ENCODE measurements around the gene CTPS2.

CTPS2 gene

DNA sequence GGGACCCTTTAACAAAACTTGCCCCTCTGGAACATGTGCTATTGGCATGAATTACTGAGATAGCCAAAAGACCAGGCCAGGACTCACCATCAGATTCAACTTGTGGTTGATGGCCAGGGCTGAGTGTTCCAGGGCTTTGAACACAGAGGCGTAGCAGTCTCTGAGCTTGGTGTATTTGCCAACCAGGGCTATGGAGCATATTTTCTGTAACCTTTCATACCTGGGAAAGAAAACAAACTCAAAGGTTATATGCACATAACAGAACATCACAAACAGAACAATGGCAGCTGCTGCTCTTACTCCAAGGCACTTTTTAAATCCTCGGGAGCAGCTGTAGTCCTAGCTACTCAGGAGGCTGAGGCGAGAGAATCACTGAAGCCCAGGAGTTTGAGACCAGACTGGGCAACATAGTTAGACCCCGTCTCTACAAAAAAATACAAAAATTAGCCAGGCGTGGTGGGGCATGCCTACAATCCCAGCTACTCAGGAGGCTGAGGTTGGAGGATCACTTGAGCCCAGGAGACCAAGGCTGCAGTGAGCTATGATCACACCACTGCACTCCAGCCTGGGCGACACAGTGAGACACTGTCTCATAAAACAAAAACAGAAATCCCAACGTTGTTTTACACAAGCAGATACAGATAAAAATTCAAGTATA is 29.3 kb downstream of the CTPS2 start:
- TF ChIP-seq SIN3A (IDR thresholded peaks at IDR 0.05; ENCODE audit: borderline replicate concordance, insufficient read depth, low read length): no peak
- no peak for TF ChIP-seq POLR2AphosphoS5 (IDR thresholded peaks at IDR 0.05; ENCODE audit: low read depth, low read length)
- TF ChIP-seq FOXP2 (optimal IDR thresholded peaks at IDR 0.05; ENCODE audit: borderline replicate concordance, extremely low read depth, extremely low read length, insufficient read depth): no peak

DNA sequence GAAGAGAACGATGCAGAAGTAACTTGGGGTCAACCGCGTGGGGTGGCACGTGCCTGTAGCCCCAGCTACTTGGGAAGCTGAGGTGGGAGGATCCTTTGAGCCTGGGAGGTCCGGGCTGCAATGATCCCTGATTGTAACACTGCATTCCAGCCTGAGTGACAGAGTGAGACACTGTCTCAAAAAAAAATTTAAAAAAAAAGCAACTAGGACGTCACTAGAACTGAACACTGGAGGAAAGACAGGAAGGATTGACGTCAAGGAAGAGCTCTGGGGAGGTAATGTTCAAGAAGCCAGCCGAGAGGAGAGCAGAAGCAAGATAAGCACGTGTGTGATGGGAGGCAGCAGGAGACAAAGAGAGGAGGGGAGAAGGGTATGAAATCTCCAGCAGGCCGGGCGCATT is 33.8 kb downstream of the CTPS2 start:
- no peak for TF ChIP-seq TAF1 (IDR thresholded peaks at IDR 0.05; ENCODE audit: borderline replicate concordance, insufficient read depth, low read length)
- TF ChIP-seq POLR2AphosphoS5 (IDR thresholded peaks at IDR 0.05; ENCODE audit: low read depth, low read length): no peak
- TF ChIP-seq, protein P1, sequence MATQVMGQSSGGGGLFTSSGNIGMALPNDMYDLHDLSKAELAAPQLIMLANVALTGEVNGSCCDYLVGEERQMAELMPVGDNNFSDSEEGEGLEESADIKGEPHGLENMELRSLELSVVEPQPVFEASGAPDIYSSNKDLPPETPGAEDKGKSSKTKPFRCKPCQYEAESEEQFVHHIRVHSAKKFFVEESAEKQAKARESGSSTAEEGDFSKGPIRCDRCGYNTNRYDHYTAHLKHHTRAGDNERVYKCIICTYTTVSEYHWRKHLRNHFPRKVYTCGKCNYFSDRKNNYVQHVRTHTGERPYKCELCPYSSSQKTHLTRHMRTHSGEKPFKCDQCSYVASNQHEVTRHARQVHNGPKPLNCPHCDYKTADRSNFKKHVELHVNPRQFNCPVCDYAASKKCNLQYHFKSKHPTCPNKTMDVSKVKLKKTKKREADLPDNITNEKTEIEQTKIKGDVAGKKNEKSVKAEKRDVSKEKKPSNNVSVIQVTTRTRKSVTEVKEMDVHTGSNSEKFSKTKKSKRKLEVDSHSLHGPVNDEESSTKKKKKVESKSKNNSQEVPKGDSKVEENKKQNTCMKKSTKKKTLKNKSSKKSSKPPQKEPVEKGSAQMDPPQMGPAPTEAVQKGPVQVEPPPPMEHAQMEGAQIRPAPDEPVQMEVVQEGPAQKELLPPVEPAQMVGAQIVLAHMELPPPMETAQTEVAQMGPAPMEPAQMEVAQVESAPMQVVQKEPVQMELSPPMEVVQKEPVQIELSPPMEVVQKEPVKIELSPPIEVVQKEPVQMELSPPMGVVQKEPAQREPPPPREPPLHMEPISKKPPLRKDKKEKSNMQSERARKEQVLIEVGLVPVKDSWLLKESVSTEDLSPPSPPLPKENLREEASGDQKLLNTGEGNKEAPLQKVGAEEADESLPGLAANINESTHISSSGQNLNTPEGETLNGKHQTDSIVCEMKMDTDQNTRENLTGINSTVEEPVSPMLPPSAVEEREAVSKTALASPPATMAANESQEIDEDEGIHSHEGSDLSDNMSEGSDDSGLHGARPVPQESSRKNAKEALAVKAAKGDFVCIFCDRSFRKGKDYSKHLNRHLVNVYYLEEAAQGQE (IDR thresholded peaks at IDR 0.05; ENCODE audit: insufficient read depth in 1 of 2, low read depth in 2 of 2, low read length in 2 of 2): no peak
- no peak for TF ChIP-seq SIN3A (IDR thresholded peaks at IDR 0.05; ENCODE audit: borderline replicate concordance, insufficient read depth, low read length)
- TF ChIP-seq FOXP2 (optimal IDR thresholded peaks at IDR 0.05; ENCODE audit: borderline replicate concordance, extremely low read depth, extremely low read length, insufficient read depth): no peak

DNA sequence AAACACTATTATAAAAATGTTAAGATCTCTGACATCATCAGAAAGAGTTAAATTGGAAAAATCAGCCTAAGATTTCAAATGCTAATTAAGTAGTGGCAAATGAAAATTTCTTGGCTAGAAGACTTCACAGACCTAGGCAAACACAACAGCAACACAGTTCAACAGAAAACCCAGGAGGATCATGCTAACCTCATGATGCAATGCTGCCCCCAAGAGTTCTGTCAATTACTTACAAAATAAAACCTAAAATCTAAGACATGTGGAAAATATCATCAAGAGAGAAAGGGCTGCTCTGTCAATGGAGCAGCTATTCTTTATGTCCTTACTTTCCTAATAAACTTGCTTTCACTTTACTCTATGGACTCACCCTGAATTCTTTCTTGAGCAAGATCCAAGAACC is 41.5 kb downstream of the CTPS2 start:
- TF ChIP-seq FOXP2 (optimal IDR thresholded peaks at IDR 0.05; ENCODE audit: borderline replicate concordance, extremely low read depth, extremely low read length, insufficient read depth) (no peak), SIN3A (IDR thresholded peaks at IDR 0.05; ENCODE audit: borderline replicate concordance, insufficient read depth, low read length) (no peak), TAF1 (IDR thresholded peaks at IDR 0.05; ENCODE audit: borderline replicate concordance, insufficient read depth, low read length) (no peak), POLR2AphosphoS5 (IDR thresholded peaks at IDR 0.05; ENCODE audit: low read depth, low read length) (no peak)
- TF ChIP-seq, protein P1 (IDR thresholded peaks at IDR 0.05; ENCODE audit: insufficient read depth in 1 of 2, low read depth in 2 of 2, low read length in 2 of 2): no peak

DNA sequence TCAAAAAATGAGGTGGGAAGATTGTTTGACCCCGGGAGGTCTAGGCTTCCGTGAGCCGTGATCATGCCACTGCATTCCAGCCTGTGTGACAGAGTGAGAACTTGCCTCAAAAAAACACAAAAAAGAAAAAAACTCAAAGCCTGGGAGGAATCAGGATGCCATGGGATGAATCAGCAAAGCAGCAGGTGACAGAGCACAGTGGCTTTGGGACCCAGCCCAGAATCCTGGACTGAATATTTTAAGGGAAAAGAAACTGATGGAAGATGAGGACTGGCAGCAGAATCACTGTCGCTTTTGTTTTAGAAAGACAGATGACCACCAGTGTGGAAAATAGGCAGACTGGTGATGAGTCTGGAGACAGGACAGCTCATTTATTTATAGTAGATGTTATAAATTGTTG is 45.9 kb downstream of the CTPS2 start:
- TF ChIP-seq POLR2AphosphoS5 (IDR thresholded peaks at IDR 0.05; ENCODE audit: low read depth, low read length) (no peak), FOXP2 (optimal IDR thresholded peaks at IDR 0.05; ENCODE audit: borderline replicate concordance, extremely low read depth, extremely low read length, insufficient read depth) (no peak), TAF1 (IDR thresholded peaks at IDR 0.05; ENCODE audit: borderline replicate concordance, insufficient read depth, low read length) (no peak), SIN3A (IDR thresholded peaks at IDR 0.05; ENCODE audit: borderline replicate concordance, insufficient read depth, low read length) (no peak)
- TF ChIP-seq, protein P1 (IDR thresholded peaks at IDR 0.05; ENCODE audit: insufficient read depth in 1 of 2, low read depth in 2 of 2, low read length in 2 of 2): no peak

DNA sequence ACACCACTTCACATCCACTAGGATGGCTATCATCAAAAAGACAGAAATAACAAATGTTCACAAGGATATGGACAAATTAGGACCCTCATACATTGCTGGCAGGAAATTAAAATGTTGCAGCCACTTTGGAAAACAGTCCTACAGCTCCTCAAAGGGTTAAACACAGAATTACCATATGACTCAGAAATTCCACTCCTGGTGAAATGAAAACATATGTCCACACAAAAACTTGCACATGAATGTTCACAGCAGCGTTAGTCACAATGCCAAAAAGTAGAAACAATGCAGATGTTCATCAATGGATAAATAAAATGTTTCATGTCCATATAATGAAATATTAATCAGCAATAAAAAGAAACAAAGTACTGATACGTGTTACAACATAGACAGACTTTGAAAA is 47.4 kb downstream of the CTPS2 start:
- TF ChIP-seq POLR2AphosphoS5 (IDR thresholded peaks at IDR 0.05; ENCODE audit: low read depth, low read length): no peak
- no peak for TF ChIP-seq SIN3A (IDR thresholded peaks at IDR 0.05; ENCODE audit: borderline replicate concordance, insufficient read depth, low read length)
- TF ChIP-seq, protein P1 (IDR thresholded peaks at IDR 0.05; ENCODE audit: insufficient read depth in 1 of 2, low read depth in 2 of 2, low read length in 2 of 2): no peak
- TF ChIP-seq FOXP2 (optimal IDR thresholded peaks at IDR 0.05; ENCODE audit: borderline replicate concordance, extremely low read depth, extremely low read length, insufficient read depth): no peak
- no peak for TF ChIP-seq TAF1 (IDR thresholded peaks at IDR 0.05; ENCODE audit: borderline replicate concordance, insufficient read depth, low read length)

All from PFSK-1 (cell line).